IPS-18c (cell line): ENCODE data around the gene GLIS1.

ENCODE experiments used
- H3K4me3 ChIP-seq: 2 replicates; pipeline ENCODE4 v1.7.0; 2013; ENCODE audit warnings: low read depth, mild to moderate bottlenecking, low read length, moderate library complexity; ENCODE audit not compliant: insufficient read depth
- H3K9me3 ChIP-seq: one replicate; pipeline ENCODE4 v1.6.1; 2013; ENCODE audit warnings: mild to moderate bottlenecking, low read length, moderate library complexity; ENCODE audit not compliant: control insufficient read depth, insufficient read depth

Gene GLIS1

GRCh38 chr1:53608071-53608470, 130.9 kb downstream of the GLIS1 start:
- no peaks in the 10 kb centered on the region for H3K9me3 ChIP-seq
- no peak overlapping the region for H3K4me3 ChIP-seq

- H3K4me3 ChIP-seq: no peak overlapping the region
- no peaks in the 10 kb centered on the region for H3K9me3 ChIP-seq
Measured at GRCh38 chr1:53606651-53607051, 132.3 kb downstream of the GLIS1 start.

GRCh38 chr1:53606197-53606596, 132.8 kb downstream of the GLIS1 start:
- Histone ChIP-seq H3K4me3 (no peak overlapping the region), H3K9me3 (no peaks in the 10 kb centered on the region)

- Histone ChIP-seq H3K4me3 (no peak overlapping the region), H3K9me3 (no peaks in the 10 kb centered on the region)
Measured at GRCh38 chr1:53605181-53605580, 133.8 kb downstream of the GLIS1 start.

- Histone ChIP-seq H3K9me3 (no peaks in the 10 kb centered on the region), H3K4me3 (no peak overlapping the region)
Measured at GRCh38 chr1:53604291-53604919, 134.6 kb downstream of the GLIS1 start.

DNA sequence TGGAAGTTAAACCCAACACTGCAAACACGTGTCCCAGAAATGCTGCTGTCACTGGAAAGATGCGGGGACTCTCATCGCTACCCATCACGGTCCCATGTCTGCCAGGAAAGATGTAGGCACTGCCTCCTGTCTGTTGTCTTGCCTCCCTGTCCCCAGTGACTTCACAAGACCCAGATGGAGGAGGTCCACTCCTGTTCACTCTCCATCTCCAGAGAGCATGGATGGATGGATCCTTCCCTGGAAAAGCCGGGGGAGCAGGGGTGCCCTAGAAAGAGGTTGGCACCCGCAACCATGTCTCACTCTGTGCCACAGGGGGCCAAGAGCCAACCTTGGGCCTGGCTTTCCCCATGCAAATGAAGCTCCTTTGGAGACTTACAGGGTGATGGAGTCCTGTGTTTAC, 135.5 kb downstream of the GLIS1 start:
- H3K9me3 ChIP-seq: no peaks in the 10 kb centered on the region
- H3K4me3 ChIP-seq: no peak overlapping the region

DNA sequence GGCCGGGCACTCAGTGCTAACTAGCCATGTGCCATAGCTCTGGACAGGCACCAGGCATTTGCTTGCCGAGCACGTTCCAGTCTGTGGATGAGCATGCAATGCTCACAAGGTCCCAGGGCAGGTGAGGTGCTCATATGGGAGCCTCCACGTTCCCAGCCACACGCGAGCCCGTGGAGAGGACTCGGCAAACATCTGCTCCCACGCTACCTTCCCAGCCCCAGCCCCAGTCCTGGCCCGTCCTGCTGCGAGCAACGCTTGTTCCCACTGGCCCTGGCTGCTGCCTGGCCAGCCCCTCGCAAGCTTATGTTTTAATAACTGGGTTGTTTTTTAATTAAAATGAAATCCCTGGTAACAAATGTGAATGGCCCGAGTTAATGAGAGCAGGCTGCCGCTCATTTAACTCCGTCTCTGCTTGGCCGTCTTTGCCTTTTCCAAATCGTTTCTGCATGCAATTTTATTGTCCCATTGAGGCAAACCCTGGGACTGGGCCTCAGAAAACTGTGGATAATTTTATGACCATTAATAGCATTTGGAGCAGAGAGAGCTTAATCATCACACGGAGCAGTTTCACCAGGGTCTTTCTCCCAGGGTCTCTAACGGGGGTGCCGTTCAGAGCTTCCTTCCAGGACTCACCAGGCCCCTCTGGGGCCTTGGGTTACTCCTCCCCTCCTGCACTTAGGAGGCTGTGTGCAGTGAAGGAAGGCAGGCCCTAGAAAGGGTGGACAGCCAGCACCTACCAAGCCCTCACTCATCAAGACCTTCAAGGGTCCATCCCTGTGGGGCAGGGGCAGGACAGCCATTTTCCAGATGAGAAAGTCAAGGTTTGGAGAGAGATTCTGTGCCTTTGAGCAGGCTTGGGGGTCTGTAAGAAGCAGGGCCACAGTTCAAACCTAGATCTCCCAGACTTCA, 136.8 kb downstream of the GLIS1 start:
- H3K9me3 ChIP-seq: no peaks in the 10 kb centered on the region
- H3K4me3 ChIP-seq: no peak overlapping the region

- Histone ChIP-seq H3K4me3 (no peak overlapping the region), H3K9me3 (no peaks in the 10 kb centered on the region)
Measured at GRCh38 chr1:53601031-53601745, 137.8 kb downstream of the GLIS1 start.

DNA sequence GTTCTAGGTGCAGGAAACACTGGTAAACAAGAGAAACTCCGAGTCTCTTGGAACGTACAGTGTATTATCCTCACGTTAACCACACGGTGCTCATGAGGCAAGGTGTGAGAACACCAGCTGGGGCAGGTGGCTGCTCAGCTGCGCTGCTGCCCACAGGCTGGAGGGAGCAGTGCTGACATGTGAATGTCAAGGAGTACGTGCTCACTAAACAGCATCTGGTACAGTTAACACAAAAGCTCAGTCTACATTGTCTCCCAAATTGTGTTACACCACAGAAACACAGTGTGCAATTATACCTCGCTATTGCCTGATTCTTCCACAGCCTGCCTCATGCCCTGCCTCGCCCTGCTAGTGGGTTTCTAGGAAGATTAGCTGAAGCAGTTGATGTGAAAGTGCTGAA, 138.4 kb downstream of the GLIS1 start:
- Histone ChIP-seq H3K4me3 (no peak overlapping the region), H3K9me3 (no peaks in the 10 kb centered on the region)

- Histone ChIP-seq H3K4me3 (no peak overlapping the region), H3K9me3 (no peaks in the 10 kb centered on the region)
Measured at GRCh38 chr1:53600001-53600400, 139.0 kb downstream of the GLIS1 start.

- Histone ChIP-seq H3K9me3 (no peaks in the 10 kb centered on the region), H3K4me3 (no peak overlapping the region)
Measured at GRCh38 chr1:53599481-53599880, 139.5 kb downstream of the GLIS1 start.

DNA sequence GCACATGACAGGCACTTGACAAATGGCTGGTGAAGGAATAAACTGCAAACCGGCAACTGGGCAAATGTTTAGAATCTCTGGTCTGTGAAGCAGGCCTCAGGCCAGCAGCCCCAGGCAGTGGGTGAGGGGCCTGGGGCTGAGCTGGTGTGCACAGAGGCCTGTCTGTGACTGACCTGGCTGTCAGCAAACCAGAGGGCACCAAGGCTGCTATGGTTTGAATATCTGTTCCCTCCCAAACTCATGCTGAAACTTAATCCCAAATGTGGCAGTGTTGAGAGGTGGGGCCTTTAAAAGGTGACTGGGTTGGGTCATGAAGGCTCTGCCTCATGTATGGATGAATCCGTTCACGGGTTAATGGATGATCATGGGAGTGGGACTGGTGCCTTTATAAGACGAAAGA, 140.0 kb downstream of the GLIS1 start:
- H3K4me3 ChIP-seq: no peak overlapping the region
- H3K9me3 ChIP-seq: no peaks in the 10 kb centered on the region

GRCh38 chr1:53595906-53596305, 143.1 kb downstream of the GLIS1 start:
- no peaks in the 10 kb centered on the region for H3K9me3 ChIP-seq

DNA sequence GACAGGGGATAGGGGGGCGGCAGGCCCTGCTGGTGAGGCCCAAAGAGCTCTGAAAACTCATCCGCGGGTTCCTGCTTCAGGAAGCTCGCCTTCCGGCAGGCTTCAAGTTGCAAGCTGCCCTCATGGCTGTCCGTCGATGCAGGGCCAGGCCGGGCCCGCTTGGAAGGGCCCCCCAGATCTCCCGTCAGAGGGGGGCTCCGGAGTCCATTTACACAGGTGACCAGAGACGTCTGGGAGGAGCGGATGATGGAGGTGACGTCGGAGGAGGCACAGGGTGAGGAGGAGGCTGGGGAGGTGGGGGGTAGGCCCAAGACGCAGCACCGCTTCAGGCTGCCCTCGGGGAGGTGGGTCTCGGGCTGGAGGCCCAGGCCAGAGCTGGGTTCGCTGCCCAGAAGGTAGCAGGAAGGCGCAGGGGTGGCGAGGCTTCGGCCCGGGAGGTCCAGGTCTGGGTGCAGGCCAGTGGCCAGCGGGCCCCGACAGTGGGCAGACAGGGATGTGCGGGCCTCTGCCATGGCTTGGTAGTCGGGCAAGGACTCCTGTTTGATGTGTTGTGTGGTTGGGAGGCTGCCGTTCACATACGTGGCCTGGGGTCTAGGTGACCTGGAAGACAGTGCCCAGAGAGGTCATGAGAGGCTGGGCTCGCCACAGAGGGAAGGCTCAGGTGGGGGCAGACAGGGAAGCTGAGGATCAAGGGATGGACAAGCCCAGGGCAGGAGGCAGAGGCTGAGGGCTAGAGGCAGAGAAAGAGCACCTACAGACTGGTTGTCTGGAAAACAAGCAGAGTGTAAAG, 144.4 kb downstream of the GLIS1 start:
- Histone ChIP-seq H3K4me3 (no peak overlapping the region), H3K9me3 (no peaks in the 10 kb centered on the region)

More at GRCh38 chr1:53595906-53596305, 143.1 kb downstream of the GLIS1 start:
- no peak overlapping the region for H3K4me3 ChIP-seq

DNA sequence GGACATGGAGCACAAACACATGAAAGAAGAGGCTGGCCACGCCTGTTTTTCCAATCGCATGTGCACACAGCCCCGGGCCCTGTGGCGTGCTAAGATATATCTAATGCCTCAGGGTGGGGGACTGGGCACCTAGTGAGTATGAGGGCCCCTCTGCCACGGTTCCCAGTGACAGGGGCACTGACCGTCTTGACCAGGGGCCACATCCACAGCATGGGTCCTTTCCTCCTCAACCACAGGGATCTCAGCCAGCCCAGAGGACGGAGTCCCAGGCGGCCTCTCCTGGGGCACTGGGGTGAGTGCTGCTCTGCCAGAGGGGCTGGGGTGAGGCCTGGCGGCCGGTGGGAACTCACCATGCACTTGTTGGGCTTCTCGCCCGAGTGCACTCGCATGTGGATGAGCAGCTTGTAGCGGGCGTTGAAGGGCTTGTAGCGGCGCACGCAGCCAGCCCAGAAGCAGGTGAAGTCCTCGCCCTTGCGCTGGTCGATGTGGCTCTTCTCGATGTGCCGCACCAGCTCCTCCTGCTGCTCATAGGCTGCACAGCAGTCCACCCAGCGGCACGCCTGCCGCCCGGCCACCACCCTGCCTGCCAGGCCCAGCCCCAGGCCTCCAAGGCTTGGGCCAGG, 145.1 kb downstream of the GLIS1 start:
- Histone ChIP-seq H3K4me3 (no peak overlapping the region), H3K9me3 (no peaks in the 10 kb centered on the region)

- H3K4me3 ChIP-seq: no peak overlapping the region
- H3K9me3 ChIP-seq: no peaks in the 10 kb centered on the region
Measured at GRCh38 chr1:53592985-53593757, 145.8 kb downstream of the GLIS1 start.
